GM11168 (cell line): ENCODE results near the gene NFKB1.

Source experiments
- in situ Hi-C: fragments of 300-500 bp; cut with MboI; formaldehyde crosslinking; loops from one replicate; pipeline ENCODE4 v1.12.0; 2022; ENCODE audit warnings: low sequenced_read_pairs; ENCODE audit not compliant: unreplicated experiment

Gene NFKB1

DNA sequence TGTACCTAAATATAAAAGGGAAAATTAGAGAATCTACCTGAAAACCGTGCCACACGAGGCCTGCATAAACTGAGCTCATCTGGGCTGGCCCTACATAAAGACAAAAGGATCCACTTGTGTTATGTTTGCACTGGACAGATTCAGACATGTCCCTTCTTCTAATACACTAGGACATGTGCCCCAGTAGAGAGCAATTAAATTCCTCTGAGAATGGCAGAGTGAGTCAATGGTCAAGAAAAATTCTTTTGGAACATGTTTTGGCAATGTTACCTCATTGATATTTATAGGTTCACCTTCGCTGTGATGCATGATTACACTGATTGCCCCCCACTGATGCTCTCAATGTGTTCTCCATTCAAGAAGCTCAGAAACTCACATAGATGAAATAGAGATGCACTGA, 164.4 kb downstream of the NFKB1 start:
- in situ Hi-C loops = no loop called here
